TTC549 (cell line): Measurements from ENCODE around the gene GLYR1.
"Not testable (repeated sequence)": the region's sequence is repeated elsewhere in the genome, so short reads cannot be mapped to it uniquely, and the experiment has no call there.

Experiments
- FAIRE-seq: peaks from 2 replicates; lab custom pipeline; 2012; peaks lifted over from hg19 to GRCh38; lab: Jason Lieb, UNC

The GLYR1 gene

GRCh38 chr16:4846901-4847773, at the start of gene GLYR1, which contains the start of gene UBN1:
TSS of gene GLYR1 (minus strand) at chr16:4847288. CDS start at chr16:4847265, 23 bp downstream.
TSS of gene UBN1 (plus strand) at chr16:4847481. CDS start at chr16:4852918, 5,437 bp downstream.
- FAIRE-seq, result no peak

- not testable (repeated sequence) for FAIRE-seq
These were observed 49.7 kb upstream of the GLYR1 start for GRCh38 chr16:4896761-4897160.

GRCh38 chr16:4895366-4895765, 48.3 kb upstream of the GLYR1 start:
- no peak for FAIRE-seq

GRCh38 chr16:4894276-4895150, 47.4 kb upstream of the GLYR1 start:
- FAIRE-seq, result no peak

DNA sequence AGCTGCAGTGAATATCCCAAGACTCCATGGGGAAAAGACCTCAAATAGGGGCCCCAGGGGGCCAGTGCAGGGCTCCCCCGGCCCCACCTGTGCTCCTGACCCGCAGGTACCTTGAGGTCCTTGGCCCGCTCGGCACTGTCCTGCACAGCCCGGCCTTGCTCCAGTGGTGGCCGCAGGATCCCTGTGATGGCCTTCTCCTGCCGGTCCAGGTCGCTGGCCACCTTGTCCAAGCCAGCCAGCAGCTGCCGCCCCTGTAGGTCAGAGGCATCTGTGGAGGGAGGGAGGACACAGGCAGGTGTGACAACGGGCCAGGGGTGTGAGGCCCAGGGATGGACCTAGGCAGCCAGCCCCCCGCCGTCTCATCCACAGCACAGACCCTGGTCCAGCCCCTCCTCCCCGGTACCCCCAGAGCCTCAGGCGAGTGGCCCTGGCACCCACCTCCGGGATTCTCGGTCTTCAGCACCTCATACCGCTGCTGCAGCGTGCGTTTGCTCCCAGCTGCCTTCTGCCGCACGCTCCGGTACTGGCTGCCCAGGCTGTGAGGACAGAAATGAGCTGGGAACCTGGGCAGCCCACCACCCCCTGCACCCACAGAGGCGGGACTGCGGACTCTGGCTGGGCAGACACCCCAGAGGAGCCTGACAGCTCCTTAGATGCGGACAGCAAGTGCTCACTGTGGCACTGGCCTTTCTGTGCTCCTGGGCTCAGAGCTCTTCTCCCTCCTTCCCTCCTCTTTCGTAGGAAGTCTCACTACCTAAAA, 46.2 kb upstream of the GLYR1 start:
- no peak for FAIRE-seq

GRCh38 chr16:4892361-4893102, 45.4 kb upstream of the GLYR1 start:
- no peak for FAIRE-seq

DNA sequence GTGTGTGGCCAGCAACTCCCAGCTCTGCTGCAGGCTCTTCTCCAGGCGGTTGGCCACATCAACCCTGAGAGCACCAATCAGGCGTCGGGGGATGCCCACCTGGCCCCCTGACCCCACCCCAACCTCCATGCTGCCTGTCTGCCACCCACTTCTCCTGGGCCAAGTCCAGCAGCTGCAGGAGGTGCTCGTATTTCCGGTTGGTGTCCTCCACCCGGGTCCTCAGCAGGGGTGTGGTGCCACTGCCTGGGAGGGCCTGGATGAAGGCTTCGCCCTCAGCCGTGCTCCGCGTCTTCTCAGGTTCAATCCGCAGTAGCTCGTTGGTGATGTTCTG, 44.8 kb upstream of the GLYR1 start:
- no peak for FAIRE-seq

GRCh38 chr16:4891097-4891885, 44.2 kb upstream of the GLYR1 start:
- FAIRE-seq, result no peak

- no peak for FAIRE-seq
These were observed 43.6 kb upstream of the GLYR1 start for GRCh38 chr16:4890686-4891085.

DNA sequence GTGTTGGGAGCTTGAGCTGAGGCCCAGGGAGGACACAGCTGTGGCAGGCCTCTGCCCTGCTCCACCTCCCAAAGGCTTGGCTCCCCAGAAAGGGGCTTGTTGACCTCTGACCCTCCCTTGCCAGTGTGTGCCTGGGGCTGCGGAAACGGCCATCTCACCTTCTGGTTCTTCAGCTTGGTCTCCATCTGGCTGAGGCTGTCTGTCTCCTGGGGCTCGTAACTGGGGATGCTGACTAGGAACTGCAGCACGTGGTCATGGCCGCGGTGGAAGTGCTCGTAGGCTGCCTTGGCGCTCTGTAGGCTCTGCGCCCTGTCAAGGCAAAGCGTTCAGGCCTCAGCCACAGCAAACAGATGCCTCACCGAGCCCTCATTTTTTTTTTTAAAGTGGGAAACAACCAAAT, 42.9 kb upstream of the GLYR1 start:
- no peak for FAIRE-seq

DNA sequence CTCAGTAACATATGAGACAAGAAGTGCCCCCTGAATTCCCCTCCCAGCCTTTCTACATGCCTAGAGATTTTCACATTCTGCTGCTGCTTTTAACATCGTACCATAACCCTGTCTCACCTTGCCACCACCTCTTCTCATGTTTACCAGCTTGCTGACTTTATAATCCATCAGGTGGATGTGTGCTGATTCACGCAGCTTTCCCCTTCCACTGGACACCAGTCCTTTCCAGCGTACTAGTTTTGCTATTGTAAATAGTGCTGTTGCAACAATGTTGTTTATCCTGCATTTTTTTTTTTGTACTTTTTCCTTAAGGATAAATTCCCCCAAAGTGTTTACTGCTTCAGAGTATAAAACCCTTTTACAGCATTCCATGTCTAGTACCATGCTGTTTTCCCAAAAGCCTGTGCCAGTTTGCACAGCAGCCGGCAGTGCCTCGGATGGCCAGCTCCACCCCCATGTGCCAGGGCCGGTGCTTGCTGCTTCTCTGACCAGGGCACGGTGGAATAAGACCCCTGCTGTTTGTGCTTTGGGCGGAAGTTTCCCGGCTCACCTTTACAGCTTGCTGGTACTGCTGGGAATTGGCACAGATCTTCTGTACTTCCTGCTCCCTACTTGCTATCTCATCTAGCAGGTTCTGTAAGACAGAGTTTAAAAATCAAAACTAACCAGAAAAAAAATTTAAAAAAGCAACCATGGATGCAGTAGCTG, 41.5 kb upstream of the GLYR1 start:
- no peak for FAIRE-seq

GRCh38 chr16:4886151-4886550, 39.1 kb upstream of the GLYR1 start:
- no peak for FAIRE-seq

DNA sequence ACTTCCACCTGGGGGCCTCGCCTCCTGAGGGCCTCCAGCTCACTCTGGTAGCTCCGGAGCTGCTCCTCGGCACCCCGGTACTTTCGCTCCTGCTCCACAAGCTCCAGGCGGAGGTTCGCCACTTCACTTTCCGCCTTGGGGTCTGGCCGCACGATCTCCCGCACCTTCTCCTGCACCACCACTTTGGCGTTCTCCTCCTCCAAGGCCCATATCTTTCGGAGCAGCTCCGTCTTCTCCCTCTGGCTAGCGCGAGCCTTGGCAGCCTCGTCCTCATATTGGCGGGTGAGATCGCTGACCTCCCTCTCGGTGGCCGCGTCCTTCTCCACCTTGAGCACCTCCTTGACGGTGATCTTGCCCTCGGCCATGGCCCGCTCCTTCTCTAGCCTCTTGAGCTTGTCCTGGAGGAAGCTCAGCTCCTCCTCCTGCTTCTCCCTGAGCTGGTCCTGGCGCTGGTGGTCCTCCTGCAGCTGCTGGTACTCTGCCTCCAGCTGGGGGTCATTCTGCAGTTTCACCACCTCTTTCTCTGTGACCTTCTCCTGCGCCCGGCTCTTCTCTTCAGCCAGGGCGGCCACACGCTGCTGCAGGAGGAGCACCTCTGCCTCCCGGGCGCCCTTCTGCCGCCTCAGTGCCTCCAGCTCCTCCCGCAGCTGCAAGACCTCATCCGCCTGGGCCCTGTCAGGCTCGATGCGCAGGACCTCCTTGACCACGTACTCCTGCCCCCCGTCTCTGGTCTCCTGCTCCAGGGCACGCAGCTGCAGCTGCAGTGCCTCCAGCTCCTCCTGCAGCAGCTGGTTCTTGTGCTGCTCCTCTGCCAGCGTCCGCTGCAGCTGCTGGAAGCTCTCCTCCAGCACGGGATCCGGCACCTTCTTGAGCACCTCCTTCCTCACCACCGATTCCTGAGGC, 38.1 kb upstream of the GLYR1 start:
- no peak for FAIRE-seq

- FAIRE-seq, result no peak
These were observed 37.1 kb upstream of the GLYR1 start for GRCh38 chr16:4884209-4884608.

GRCh38 chr16:4883501-4883900, 36.4 kb upstream of the GLYR1 start:
- FAIRE-seq, result no peak

DNA sequence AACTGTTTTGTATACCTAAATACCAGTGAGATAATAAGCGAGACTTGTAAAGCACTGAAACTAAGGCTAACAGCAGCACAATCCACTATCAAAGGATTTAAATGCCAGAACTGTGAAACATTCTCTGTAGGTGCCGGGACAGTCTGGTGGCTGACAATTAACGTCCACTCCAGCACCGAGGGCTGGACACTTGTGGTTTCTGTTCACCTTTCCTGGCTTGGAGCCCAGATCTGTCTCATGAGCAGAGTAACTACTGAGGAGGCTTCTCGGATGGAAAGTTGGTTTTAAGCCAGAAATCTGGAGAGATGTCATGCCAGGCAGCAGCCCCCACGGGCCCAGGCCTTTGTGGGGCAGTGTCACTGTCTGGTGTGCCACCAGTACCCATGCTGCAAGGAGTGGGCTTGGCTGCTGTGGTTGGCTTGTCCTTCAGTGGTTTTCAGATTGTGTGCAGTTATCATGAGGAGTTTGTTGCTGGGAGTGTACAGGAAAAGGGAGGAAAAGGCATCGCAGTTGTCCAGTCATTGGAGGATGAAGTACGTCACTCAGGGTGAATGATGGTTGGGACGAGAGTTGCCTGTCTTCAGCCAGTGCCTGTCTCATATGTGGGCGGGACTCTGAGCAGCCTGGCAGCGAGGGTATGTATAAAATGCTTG, 35.7 kb upstream of the GLYR1 start:
- FAIRE-seq, result no peak

DNA sequence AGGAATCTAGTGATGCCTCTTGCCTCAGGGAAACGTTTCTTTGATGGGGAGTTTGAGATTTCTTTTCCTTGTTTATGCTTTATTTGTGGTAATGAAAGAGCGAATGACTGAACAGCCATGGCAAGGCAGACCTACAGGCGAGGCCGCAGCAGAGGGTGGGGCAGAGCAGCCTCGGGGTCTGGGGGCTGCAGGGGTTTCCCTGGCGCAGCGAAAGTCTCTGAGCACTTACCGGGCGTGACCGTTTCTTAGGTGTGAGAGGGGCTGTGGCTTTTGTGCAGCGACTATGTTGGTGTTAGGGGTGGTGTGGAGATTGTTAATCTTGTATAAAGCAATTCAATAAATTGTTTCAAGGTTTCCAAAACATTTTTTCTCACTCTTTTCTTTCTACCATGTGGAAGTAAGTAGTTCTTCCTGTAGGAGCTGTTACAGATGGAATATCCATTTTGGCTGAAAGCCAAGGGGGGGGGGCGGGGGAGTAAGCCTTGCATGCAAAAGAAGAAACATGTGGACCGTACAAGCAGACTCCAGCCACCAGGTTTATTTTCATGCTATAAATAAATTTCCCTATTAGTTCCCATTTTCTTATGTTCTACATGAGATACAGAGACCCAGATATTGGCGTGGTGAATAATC, 35.0 kb upstream of the GLYR1 start:
- FAIRE-seq, result no peak

DNA sequence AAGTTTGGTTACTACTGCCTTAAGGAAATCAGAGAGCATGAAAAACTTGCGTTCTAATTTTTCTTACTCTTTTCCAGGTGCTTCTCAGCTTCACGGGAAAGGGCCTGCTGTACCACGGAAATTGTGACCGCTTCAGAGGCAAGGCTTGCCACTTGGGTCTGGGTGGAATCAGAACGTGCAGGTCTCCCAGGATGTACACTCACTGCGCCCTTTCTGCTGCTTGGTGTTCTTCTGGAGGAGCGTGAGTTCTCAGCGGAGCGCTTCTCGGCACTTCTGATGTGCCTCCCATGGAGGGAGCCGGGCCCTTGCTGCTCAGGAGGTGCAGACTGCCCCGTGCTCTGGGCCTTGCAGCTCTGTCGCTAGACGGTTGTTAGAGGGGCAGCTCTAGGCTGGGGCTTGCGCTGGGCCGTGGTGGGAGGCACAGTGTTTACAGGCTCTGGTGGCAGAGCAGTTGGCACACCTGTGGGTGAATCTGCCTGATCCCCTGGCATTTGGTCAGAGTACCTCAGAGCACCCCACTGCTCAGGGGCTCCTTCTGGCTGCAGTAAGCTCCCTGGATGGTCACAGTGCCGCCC, 33.0 kb upstream of the GLYR1 start:
- no peak for FAIRE-seq
